ENCODE results near the gene TBATA. TPM values are rescaled to one million over a fixed set of nuclear protein-coding genes. Genes with fewer than 3 reads are reported as not detected.

Gene TBATA
- total and polyA plus RNA-seq, 2 of the 8 experiments (the other 6 are each of a cell fraction or from before 2014, with no cell fraction given) = not detected

DNA sequence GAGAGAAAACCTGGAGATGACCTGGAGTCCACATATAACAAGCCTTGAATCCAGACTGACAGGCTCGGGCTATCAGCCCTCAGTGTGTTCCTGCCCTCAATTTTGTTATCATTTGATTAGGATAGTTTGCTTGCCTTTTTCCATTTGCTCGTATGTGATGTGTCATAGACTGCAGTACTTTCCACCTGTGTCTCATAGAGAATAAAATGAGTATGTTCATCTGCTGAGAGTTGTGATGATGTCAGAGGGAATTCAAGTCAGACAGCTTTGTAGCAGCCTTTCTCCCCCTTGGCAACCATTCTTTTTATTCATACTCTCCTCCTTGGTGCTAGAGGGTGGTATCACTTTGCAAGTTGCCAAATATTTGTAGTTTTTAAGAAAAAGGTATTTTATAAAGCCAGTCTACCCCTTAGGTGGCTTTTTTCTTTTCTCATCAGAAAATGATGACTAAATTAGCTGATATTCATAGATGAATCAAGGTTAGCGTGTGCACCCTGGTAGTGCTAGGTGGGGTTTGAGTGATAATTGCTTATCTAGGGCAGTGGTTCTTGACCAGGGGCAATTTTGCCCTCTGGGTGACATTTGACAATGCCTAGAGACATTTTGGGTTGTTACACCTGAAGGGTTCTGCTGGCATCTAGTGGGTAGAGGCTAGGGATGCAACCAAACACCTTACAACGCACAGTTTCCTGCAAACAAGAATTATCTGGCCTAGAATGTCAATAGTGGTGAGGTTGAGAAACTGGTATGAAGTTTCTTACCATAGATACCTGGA lies 36.0 kb upstream of the TBATA start:
- Histone ChIP-seq H3K27ac (ENCODE audit: low read depth, low read length) (no peak overlapping the region), H3K9me3 (ENCODE audit: insufficient read depth in 2 of 2, low read depth in 1 of 2, low read length in 1 of 2) (no peaks in the 10 kb centered on the region), H2BK15ac (ENCODE audit: low read length) (no peak overlapping the region), H4K8ac (ENCODE audit: extremely low read depth, insufficient read depth, low read length) (no peak overlapping the region), H2BK20ac (ENCODE audit: low read length) (no peak overlapping the region), H3K79me2 (ENCODE audit: control insufficient read depth in 1 of 2, insufficient read depth in 2 of 2, low read length in 2 of 2) (peaks cover 4 to 59% of the 10 kb centered on the region in 2 experiments; a peak in 2 of 4 replicates), H3K23ac (ENCODE audit: insufficient read length) (no peak overlapping the region), H3K4me2 (ENCODE audit: insufficient read depth in 1 of 2, low read depth in 2 of 2, low read length in 2 of 2) (no peak overlapping the region), H3K79me1 (ENCODE audit: low read depth, low read length) (peaks cover 2% of the 10 kb centered on the region; the same call in 1 of the 2 replicates), H3K27me3 (replicated peaks in 1 of 4; ENCODE audit: control insufficient read depth in 3 of 4, extremely low read depth in 1 of 4, insufficient read depth in 3 of 4, low read length in 3 of 4) (no peaks in the 10 kb centered on the region), H4K91ac (replicated peaks; ENCODE audit: insufficient read length, low read length) (no peak overlapping the region), H2AK5ac (ENCODE audit: low read depth, low read length) (no peak overlapping the region), H3K4me1 (replicated peaks in 1 of 4; ENCODE audit: control insufficient read depth in 3 of 4, insufficient read depth in 4 of 4, low read length in 3 of 4) (no peaks in the 10 kb centered on the region), H3K18ac (ENCODE audit: extremely low read depth, low read length) (no peak overlapping the region), H2BK120ac (replicated peaks; ENCODE audit: low read depth, low read length) (no peak overlapping the region), H4K5ac (ENCODE audit: insufficient read length, low read depth, low read length) (no peak overlapping the region), H3K23me2 (ENCODE audit: low read depth, low read length) (peaks cover 3% of the 10 kb centered on the region; the same call in 1 of the 2 replicates), H3K56ac (replicated peaks; ENCODE audit: insufficient read length, low read depth, low read length) (no peak overlapping the region), H2BK12ac (ENCODE audit: low read depth, low read length) (no peak overlapping the region), H4K20me1 (replicated peaks in 1 of 2; ENCODE audit: control insufficient read depth in 1 of 2, insufficient read depth in 2 of 2, low read length in 2 of 2) (peaks cover 0 to 5% of the 10 kb centered on the region in 2 experiments), H3K36me3 (ENCODE audit: control insufficient read depth in 2 of 4, insufficient read depth in 4 of 4, low read length in 3 of 4) (peaks cover 2 to 32% (median 7%) of the 10 kb centered on the region in 4 experiments; a peak in 5 of 8 replicates), H2BK5ac (ENCODE audit: low read depth, low read length) (no peak overlapping the region), H3K14ac (ENCODE audit: insufficient read length) (no peak overlapping the region), H3K9ac (replicated peaks in 1 of 4; ENCODE audit: extremely low read depth in 1 of 4, low read depth in 3 of 4, low read length in 3 of 4) (no peak overlapping the region), H2AFZ (ENCODE audit: low read length) (no peak overlapping the region), H3K4ac (replicated peaks; ENCODE audit: insufficient read length, low read depth, low read length) (no peak overlapping the region), H3K4me3 (ENCODE audit: extremely low read depth in 1 of 4, insufficient read depth in 2 of 4, low read depth in 3 of 4, low read length in 4 of 4) (no peak overlapping the region)
- no peak for DNase-seq (ENCODE audit: low read depth in 1 of 2, low spot score in 2 of 2)
- no peak for FAIRE-seq
- POLR2A ChIA-PET (ENCODE audit: partially characterized antibody) = interaction anchor here (1.0 to 1.7 kb wide), 2 partner anchors 11 to 13 kb away, joined by 3 to 7 read pairs; no protein-coding TSS in a partner anchor
- CTCF ChIA-PET (ENCODE audit: partially characterized antibody) = interaction anchor here (0.7 to 2.3 kb wide), 11 partner anchors 10 to 272 kb away, joined by 3 to 14 read pairs (median 4); no protein-coding TSS in a partner anchor
- 84% methylated on average over 4 of the region's 4 CpGs; no CpG with 5 or more reads in 1 of the 2 experiments for WGBS, 2 experiments (ENCODE audit: extremely low coverage in 1 of 2, insufficient coverage in 1 of 2, insufficient read length in 1 of 2, insufficient replicate concordance in 2 of 2, low coverage in 1 of 2, low lambda C conversion rate in 2 of 2, missing lambda C conversion rate in 1 of 2)
- TF ChIP-seq, protein P1, sequence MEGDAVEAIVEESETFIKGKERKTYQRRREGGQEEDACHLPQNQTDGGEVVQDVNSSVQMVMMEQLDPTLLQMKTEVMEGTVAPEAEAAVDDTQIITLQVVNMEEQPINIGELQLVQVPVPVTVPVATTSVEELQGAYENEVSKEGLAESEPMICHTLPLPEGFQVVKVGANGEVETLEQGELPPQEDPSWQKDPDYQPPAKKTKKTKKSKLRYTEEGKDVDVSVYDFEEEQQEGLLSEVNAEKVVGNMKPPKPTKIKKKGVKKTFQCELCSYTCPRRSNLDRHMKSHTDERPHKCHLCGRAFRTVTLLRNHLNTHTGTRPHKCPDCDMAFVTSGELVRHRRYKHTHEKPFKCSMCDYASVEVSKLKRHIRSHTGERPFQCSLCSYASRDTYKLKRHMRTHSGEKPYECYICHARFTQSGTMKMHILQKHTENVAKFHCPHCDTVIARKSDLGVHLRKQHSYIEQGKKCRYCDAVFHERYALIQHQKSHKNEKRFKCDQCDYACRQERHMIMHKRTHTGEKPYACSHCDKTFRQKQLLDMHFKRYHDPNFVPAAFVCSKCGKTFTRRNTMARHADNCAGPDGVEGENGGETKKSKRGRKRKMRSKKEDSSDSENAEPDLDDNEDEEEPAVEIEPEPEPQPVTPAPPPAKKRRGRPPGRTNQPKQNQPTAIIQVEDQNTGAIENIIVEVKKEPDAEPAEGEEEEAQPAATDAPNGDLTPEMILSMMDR (IDR thresholded peaks at IDR 0.05; ENCODE audit: control extremely low read depth in 1 of 3, insufficient read depth in 1 of 3, low read depth in 1 of 3, low read length in 3 of 3) = peak in 2 of 3 experiments; percentile 41 to 44; a peak in 3 of 4 replicates
- TF ChIP-seq TCF12 (IDR thresholded peaks at IDR 0.05; ENCODE audit: low read depth, low read length) (no peak), RAD21 (IDR thresholded peaks at IDR 0.05 in 1 of 2, conservative IDR thresholded peaks at IDR 0.05 in 1 of 2; ENCODE audit: low read depth in 2 of 2, low read length in 2 of 2) (peak; percentile 60 to 69), EZH2 (IDR thresholded peaks at IDR 0.05; ENCODE audit: low read depth, low read length, severe bottlenecking) (no peak), POLR2A (IDR thresholded peaks at IDR 0.05; ENCODE audit: control extremely low read depth in 1 of 2, low read depth in 2 of 2, low read length in 2 of 2) (no peak), EGR1 (IDR thresholded peaks at IDR 0.05; ENCODE audit: borderline replicate concordance, low read depth, low read length) (no peak), CHD2 (IDR thresholded peaks at IDR 0.05; ENCODE audit: low read length) (no peak)
- TF ChIP-seq, protein P2, sequence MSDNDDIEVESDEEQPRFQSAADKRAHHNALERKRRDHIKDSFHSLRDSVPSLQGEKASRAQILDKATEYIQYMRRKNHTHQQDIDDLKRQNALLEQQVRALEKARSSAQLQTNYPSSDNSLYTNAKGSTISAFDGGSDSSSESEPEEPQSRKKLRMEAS (IDR thresholded peaks at IDR 0.05) = no peak

All from H1 (cell line).